Thoracic aorta (tissue), 2 donors: ENCODE results near the gene PLD6. TPM values are rescaled to one million over a fixed set of nuclear protein-coding genes. Genes with fewer than 3 reads are reported as not detected.
"Not testable (repeated sequence)": the region's sequence is repeated elsewhere in the genome, so short reads cannot be mapped to it uniquely, and the experiment has no call there.

Experiments used
- ATAC-seq: fragments of 150-250 bp; one replicate; pipeline ENCODE4 v1.8.0; 2017; ENCODE audit warnings: low read depth; ENCODE audit not compliant: insufficient number of reproducible peaks, low FRiP score
- DNase-seq: peaks from one replicate; pipeline ENCODE4 v3.0.0-alpha.2; 2020; ENCODE audit warnings: low spot score
- H3K27ac ChIP-seq, 2 donors: fragments of 200-600 bp; sonication (generic); 1 replicate in 1 of 2; 2 replicates in 1 of 2; pipeline ENCODE4 v1.5.1; 2016; ENCODE audit warnings: mild to moderate bottlenecking in 2 of 2, moderate library complexity in 2 of 2
- H3K27me3 ChIP-seq: fragments of 200-600 bp; sonication (generic); replicated peaks from 2 replicates; pipeline ENCODE4 v1.6.0; 2016; ENCODE audit warnings: mild to moderate bottlenecking; ENCODE audit not compliant: insufficient read depth
- H3K36me3 ChIP-seq: fragments of 200-600 bp; sonication (generic); one replicate; pipeline ENCODE4 v1.5.1; 2016
- H3K4me1 ChIP-seq, 2 donors: fragments of 200-600 bp; sonication (generic); 1 replicate in 1 of 2; 2 replicates in 1 of 2; pipeline versions ENCODE4 v1.5.1 to v1.6.0; 2016; ENCODE audit warnings: low read depth in 2 of 2, mild to moderate bottlenecking in 1 of 2; ENCODE audit not compliant: control insufficient read depth in 1 of 2
- H3K4me3 ChIP-seq: fragments of 200-600 bp; sonication (generic); 2 replicates; pipeline ENCODE4 v1.5.1; 2016; ENCODE audit warnings: mild to moderate bottlenecking
- H3K9me3 ChIP-seq: fragments of 200-600 bp; sonication (generic); 2 replicates; pipeline ENCODE4 v1.5.1; 2016
- CTCF ChIP-seq: fragments of 200-600 bp; sonication (generic); IDR thresholded peaks from one replicate; pipeline ENCODE4 v1.5.1; 2019; ENCODE audit warnings: antibody characterized with exemption
- total RNA-seq, 2 donors: library from RNA; depleted of rRNA; stranded (reverse); fragments of >200 nt; gene quantifications; one replicate each; pipeline versions ENCODE4 v1.1.0 to v1.2.3, GENCODE V29; 2016

PLD6 gene
- total RNA-seq, 2 donors from 2014 or later = 0.68 to 5.5 TPM

- TF ChIP-seq CTCF = no peak
- Histone ChIP-seq H3K9me3 (no peaks in the 10 kb centered on the region), H3K36me3 (no peaks in the 10 kb centered on the region), H3K4me1 (peaks cover 18 to 30% of the 10 kb centered on the region in 2 donors), H3K27me3 (no peaks in the 10 kb centered on the region), H3K27ac (no peak overlapping the region), H3K4me3 (no peak overlapping the region)
- ATAC-seq (no peak), DNase-seq (no peak)
Observed at GRCh38 chr17:17200831-17201230, 5.3 kb downstream of the PLD6 start.

GRCh38 chr17:17200311-17200710 is 5.8 kb downstream of the PLD6 start:
- Histone ChIP-seq H3K36me3 (no peaks in the 10 kb centered on the region), H3K9me3 (no peaks in the 10 kb centered on the region), H3K4me1 (peaks cover 18 to 24% of the 10 kb centered on the region in 2 donors), H3K27ac (no peak overlapping the region), H3K4me3 (no peak overlapping the region), H3K27me3 (no peaks in the 10 kb centered on the region)
- no peak for DNase-seq
- no peak for ATAC-seq
- TF ChIP-seq CTCF = no peak

GRCh38 chr17:17198281-17198680 is 7.9 kb downstream of the PLD6 start:
- Histone ChIP-seq H3K4me1 (peaks cover 0 to 4% of the 10 kb centered on the region in 2 donors), H3K4me3 (no peak overlapping the region), H3K36me3 (no peaks in the 10 kb centered on the region), H3K9me3 (no peaks in the 10 kb centered on the region), H3K27ac (no peak overlapping the region), H3K27me3 (no peaks in the 10 kb centered on the region)
- no peak for DNase-seq
- ATAC-seq = no peak
- no peak for TF ChIP-seq CTCF

GRCh38 chr17:17196776-17197175 is 9.4 kb downstream of the PLD6 start:
- ATAC-seq = no peak
- H3K4me1 ChIP-seq = peaks cover 3 to 4% of the 10 kb centered on the region in 2 donors
- no peak overlapping the region for H3K4me3 ChIP-seq
- TF ChIP-seq CTCF = no peak
- no peaks in the 10 kb centered on the region for H3K9me3 ChIP-seq
- no peaks in the 10 kb centered on the region for H3K27me3 ChIP-seq
- H3K27ac ChIP-seq = no peak overlapping the region
- no peaks in the 10 kb centered on the region for H3K36me3 ChIP-seq
- no peak for DNase-seq

DNA sequence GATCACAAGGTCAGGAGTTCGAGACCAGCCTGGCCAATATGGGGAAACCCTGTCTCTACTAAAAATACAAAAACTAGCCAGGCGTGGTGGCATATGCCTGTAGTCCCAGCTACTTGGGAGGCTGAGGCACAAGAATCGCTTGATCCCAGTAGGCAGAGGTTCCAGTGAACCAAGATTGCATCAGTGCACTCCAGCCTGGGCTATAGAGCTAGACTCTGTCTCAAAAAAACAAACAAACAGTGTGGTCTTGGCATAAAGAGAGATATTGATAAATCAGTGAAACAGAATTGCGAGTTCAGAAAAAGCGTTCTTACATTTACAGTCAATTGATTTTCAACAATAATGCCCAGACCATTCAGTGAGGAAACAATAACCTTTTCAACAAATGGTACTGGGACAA is 10.7 kb downstream of the PLD6 start:
- not testable (repeated sequence) for ATAC-seq, H3K27me3 ChIP-seq, H3K36me3 ChIP-seq, H3K27ac ChIP-seq, H3K4me3 ChIP-seq, DNase-seq, H3K9me3 ChIP-seq
- peaks cover 9 to 17% of the 10 kb centered on the region in 2 donors for H3K4me1 ChIP-seq

DNA sequence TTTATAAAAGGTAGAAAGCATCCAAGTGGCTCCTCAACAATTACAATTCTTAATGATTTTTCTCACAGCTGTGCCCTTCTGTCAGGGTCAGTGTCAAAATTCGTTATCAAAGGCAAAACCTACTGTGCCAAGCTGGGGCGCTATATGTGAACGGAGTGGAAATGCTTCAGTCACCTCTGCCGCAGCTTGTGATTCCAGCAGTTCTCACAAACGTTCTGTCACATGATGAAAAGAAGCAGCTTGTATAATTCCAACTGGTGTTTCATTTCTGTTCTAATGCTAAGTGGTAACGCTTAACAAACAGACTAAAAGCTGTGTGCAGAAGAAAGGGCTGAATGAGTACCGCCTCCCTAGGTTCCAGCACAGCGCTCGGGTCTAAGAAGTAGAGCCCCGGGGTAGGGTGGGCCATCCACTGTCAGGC is 14.2 kb downstream of the PLD6 start:
- Histone ChIP-seq H3K4me3 (no peak overlapping the region), H3K27me3 (no peaks in the 10 kb centered on the region), H3K4me1 (peaks cover 19 to 31% of the 10 kb centered on the region in 2 donors), H3K27ac (peak overlapping the region; percentile 54 to 79), H3K36me3 (peaks cover 4% of the 10 kb centered on the region), H3K9me3 (no peaks in the 10 kb centered on the region)
- TF ChIP-seq CTCF = no peak
- DNase-seq (no peak), ATAC-seq (no peak)
